ENCODE results near the gene PIR. TPM values are rescaled to one million over a fixed set of nuclear protein-coding genes. Genes with fewer than 3 reads are reported as not detected.

Gene PIR
- total RNA-seq, 1 experiment from 2014 or later, result 58.0 TPM

DNA sequence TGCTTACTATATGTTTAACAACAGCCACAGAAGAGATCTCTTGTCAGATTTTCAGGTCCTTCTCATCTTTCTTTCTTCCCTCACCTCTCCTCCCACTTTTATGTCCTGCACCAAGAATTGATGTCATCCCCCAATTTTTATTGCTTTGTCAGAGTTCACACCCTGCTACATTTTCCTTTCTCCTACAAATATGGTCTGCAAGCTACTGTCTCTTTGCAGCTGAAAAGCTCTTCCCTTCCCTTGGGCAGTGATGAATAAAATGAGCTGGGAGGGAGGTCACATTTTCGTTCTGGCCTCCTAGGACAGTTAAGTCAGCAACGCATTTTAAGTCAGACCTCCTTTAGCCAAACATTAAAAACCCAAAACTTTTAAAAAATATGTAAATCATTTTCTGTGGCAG is 82.2 kb downstream of the PIR start:
- Histone ChIP-seq H3K27ac (ENCODE audit: low read depth, low read length, poor library complexity, severe bottlenecking) (no peak overlapping the region), H3K9me3 (ENCODE audit: low read depth, low read length, poor library complexity, severe bottlenecking) (no peaks in the 10 kb centered on the region), H3K4me1 (ENCODE audit: insufficient read depth, low read length, poor library complexity, severe bottlenecking) (peaks cover 3% of the 10 kb centered on the region), H3K4me3 (ENCODE audit: low read depth, low read length, poor library complexity, severe bottlenecking) (no peak overlapping the region), H3K27me3 (replicated peaks; ENCODE audit: insufficient read depth, low read depth, low read length, poor library complexity) (peaks cover 4% of the 10 kb centered on the region), H3K36me3 (ENCODE audit: insufficient read depth, low read length, poor library complexity, severe bottlenecking) (no peaks in the 10 kb centered on the region)
- no peak for DNase-seq (ENCODE audit: low spot score)
- BruUV-seq (replicated peaks), result no TSS peak
- CTCF ChIA-PET, result no interaction called here
- POLR2A ChIA-PET (ENCODE audit: low non-redundant PET), result no interaction called here
- TF ChIP-seq EZH2 (IDR thresholded peaks at IDR 0.05; ENCODE audit: borderline replicate concordance, low read depth, low read length, poor library complexity, severe bottlenecking), result no peak
- TF ChIP-seq, protein P1, sequence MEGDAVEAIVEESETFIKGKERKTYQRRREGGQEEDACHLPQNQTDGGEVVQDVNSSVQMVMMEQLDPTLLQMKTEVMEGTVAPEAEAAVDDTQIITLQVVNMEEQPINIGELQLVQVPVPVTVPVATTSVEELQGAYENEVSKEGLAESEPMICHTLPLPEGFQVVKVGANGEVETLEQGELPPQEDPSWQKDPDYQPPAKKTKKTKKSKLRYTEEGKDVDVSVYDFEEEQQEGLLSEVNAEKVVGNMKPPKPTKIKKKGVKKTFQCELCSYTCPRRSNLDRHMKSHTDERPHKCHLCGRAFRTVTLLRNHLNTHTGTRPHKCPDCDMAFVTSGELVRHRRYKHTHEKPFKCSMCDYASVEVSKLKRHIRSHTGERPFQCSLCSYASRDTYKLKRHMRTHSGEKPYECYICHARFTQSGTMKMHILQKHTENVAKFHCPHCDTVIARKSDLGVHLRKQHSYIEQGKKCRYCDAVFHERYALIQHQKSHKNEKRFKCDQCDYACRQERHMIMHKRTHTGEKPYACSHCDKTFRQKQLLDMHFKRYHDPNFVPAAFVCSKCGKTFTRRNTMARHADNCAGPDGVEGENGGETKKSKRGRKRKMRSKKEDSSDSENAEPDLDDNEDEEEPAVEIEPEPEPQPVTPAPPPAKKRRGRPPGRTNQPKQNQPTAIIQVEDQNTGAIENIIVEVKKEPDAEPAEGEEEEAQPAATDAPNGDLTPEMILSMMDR (conservative IDR thresholded peaks at IDR 0.05; ENCODE audit: low read depth, low read length), result no peak
- intact Hi-C loops (cut with micrococcal nuclease; ENCODE audit: unreplicated experiment), result no loop called here

DNA sequence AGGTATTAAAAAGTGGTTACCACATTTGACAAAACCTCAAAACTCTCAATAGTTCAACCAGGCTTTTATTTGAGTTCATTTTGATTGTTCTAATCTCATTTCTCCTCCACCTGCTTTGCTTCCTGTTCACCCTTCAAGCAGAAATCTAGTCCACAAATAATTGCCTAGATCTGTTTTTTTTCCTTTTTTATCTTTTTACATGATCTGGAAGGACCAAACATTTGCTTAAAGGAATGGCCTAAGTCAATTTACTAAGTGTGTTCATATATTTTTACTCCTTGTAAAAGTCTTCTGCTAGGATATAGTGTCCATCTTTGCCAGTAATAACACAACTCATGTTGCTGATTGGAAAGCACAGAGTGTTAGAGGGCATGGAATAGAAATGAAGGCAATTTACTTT is 82.7 kb downstream of the PIR start:
- Histone ChIP-seq H3K36me3 (ENCODE audit: insufficient read depth, low read length, poor library complexity, severe bottlenecking) (peaks cover 2% of the 10 kb centered on the region), H3K27me3 (replicated peaks; ENCODE audit: insufficient read depth, low read depth, low read length, poor library complexity) (peaks cover 4% of the 10 kb centered on the region), H3K4me1 (ENCODE audit: insufficient read depth, low read length, poor library complexity, severe bottlenecking) (peaks cover 9% of the 10 kb centered on the region), H3K9me3 (ENCODE audit: low read depth, low read length, poor library complexity, severe bottlenecking) (no peaks in the 10 kb centered on the region), H3K4me3 (ENCODE audit: low read depth, low read length, poor library complexity, severe bottlenecking) (no peak overlapping the region), H3K27ac (ENCODE audit: low read depth, low read length, poor library complexity, severe bottlenecking) (no peak overlapping the region)
- intact Hi-C loops (cut with micrococcal nuclease; ENCODE audit: unreplicated experiment), result no loop called here
- ChIA-PET POLR2A (ENCODE audit: low non-redundant PET) (no interaction called here), CTCF (no interaction called here)
- no peak for DNase-seq (ENCODE audit: low spot score)
- no TSS peak for BruUV-seq (replicated peaks)
- TF ChIP-seq EZH2 (IDR thresholded peaks at IDR 0.05; ENCODE audit: borderline replicate concordance, low read depth, low read length, poor library complexity, severe bottlenecking), result no peak
- TF ChIP-seq, protein P1 (conservative IDR thresholded peaks at IDR 0.05; ENCODE audit: low read depth, low read length), result no peak

DNA sequence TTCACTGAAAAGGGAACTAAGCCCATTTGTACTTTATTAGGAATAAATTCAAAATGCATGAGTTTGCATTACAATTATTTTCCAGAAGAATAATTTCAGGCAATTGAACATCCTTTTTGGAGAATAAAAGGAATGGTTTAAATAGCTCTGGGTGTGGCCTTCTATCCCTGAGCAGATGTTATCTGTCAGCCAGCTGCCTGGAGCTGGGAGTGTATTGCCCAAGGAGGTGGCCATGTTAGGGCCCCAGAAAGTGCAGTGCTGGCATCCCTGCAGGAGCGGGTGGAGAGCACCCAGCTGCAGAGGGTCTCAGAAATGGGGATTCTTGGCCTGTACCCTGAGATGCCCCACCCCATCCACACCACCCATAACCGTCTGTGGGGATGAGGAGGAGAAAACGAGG is 87.3 kb downstream of the PIR start:
- POLR2A ChIA-PET (ENCODE audit: low non-redundant PET), result no interaction called here
- CTCF ChIA-PET, result no interaction called here
- intact Hi-C loops (cut with micrococcal nuclease; ENCODE audit: unreplicated experiment), result no loop called here
- Histone ChIP-seq H3K36me3 (ENCODE audit: insufficient read depth, low read length, poor library complexity, severe bottlenecking) (peaks cover 2% of the 10 kb centered on the region), H3K27ac (ENCODE audit: low read depth, low read length, poor library complexity, severe bottlenecking) (no peak overlapping the region), H3K4me3 (ENCODE audit: low read depth, low read length, poor library complexity, severe bottlenecking) (no peak overlapping the region), H3K9me3 (ENCODE audit: low read depth, low read length, poor library complexity, severe bottlenecking) (no peaks in the 10 kb centered on the region), H3K4me1 (ENCODE audit: insufficient read depth, low read length, poor library complexity, severe bottlenecking) (peaks cover 16% of the 10 kb centered on the region), H3K27me3 (replicated peaks; ENCODE audit: insufficient read depth, low read depth, low read length, poor library complexity) (no peaks in the 10 kb centered on the region)
- no TSS peak for BruUV-seq (replicated peaks)
- no peak for DNase-seq (ENCODE audit: low spot score)
- TF ChIP-seq, protein P1 (conservative IDR thresholded peaks at IDR 0.05; ENCODE audit: low read depth, low read length), result no peak
- no peak for TF ChIP-seq EZH2 (IDR thresholded peaks at IDR 0.05; ENCODE audit: borderline replicate concordance, low read depth, low read length, poor library complexity, severe bottlenecking)

All from A673 (cell line).